Measurements from ENCODE around the gene BPHL. TPM values are rescaled to one million over a fixed set of nuclear protein-coding genes. Genes with fewer than 3 reads are reported as not detected.
"Not testable (repeated sequence)": the region's sequence is repeated elsewhere in the genome, so short reads cannot be mapped to it uniquely, and the experiment has no call there.

Gene BPHL
- total and polyA plus RNA-seq, 7 donors, result 6.7 to 22.8 (median 9.0) TPM

- Histone ChIP-seq H3K9me3 (no peaks in the 10 kb centered on the region), H3K4me1 (peaks cover 4% of the 10 kb centered on the region), H3K36me3 (ENCODE audit: insufficient read depth in 1 of 2, low read depth in 1 of 2) (no peaks in the 10 kb centered on the region), H3K27ac (peak overlapping the region; percentile 90), H3K27me3 (ENCODE audit: insufficient read depth in 3 of 3, low read length in 2 of 3) (no peaks in the 10 kb centered on the region), H3K4me3 (peak overlapping the region; percentile 87)
- ATAC-seq, result peak in 2 of 4 donors; percentile 9 to 19
- WGBS, 3 donors, result 13 to 30% (median 15%) methylated on average over 13 of the region's 13 CpGs
- intact Hi-C loops (cut with DNase I), result loop anchor here in 1 of 2 donors (5.0 kb wide), 1 partner anchor 36 kb away; no protein-coding TSS in a partner anchor
- no peak for TF ChIP-seq CTCF (IDR thresholded peaks at IDR 0.05)
- DNase-seq, result peak; percentile 45 to 72
These were observed 44.7 kb downstream of the BPHL start for GRCh38 chr6:3163248-3163594.

GRCh38 chr6:3164388-3164787 lies 45.9 kb downstream of the BPHL start:
- Histone ChIP-seq H3K9me3 (no peaks in the 10 kb centered on the region), H3K27me3 (ENCODE audit: insufficient read depth in 3 of 3, low read length in 2 of 3) (no peaks in the 10 kb centered on the region), H3K36me3 (ENCODE audit: insufficient read depth in 1 of 2, low read depth in 1 of 2) (no peaks in the 10 kb centered on the region), H3K27ac (no peak overlapping the region), H3K4me3 (no peak overlapping the region), H3K4me1 (peaks cover 4% of the 10 kb centered on the region)
- no peak for TF ChIP-seq CTCF (IDR thresholded peaks at IDR 0.05)
- ATAC-seq (no peak), DNase-seq (no peak)
- intact Hi-C loops (cut with DNase I), result loop anchor here in 1 of 2 donors (5.0 kb wide), 1 partner anchor 37 kb away; no protein-coding TSS in a partner anchor
- WGBS, 3 donors, result 87 to 96% (median 94%) methylated on average over 6 of the region's 6 CpGs

GRCh38 chr6:3165631-3166534 lies 47.4 kb downstream of the BPHL start:
- Histone ChIP-seq H3K36me3 (ENCODE audit: insufficient read depth in 1 of 2, low read depth in 1 of 2) (no peaks in the 10 kb centered on the region), H3K27ac (peak overlapping the region; percentile 53), H3K9me3 (no peaks in the 10 kb centered on the region), H3K4me1 (peaks cover 4% of the 10 kb centered on the region), H3K4me3 (no peak overlapping the region), H3K27me3 (ENCODE audit: insufficient read depth in 3 of 3, low read length in 2 of 3) (no peaks in the 10 kb centered on the region)
- intact Hi-C loops (cut with DNase I), result loop anchor here in 1 of 2 donors (5.0 kb wide), 1 partner anchor 81 kb away; no protein-coding TSS in a partner anchor
- no peak for ATAC-seq
- TF ChIP-seq CTCF (IDR thresholded peaks at IDR 0.05), result no peak
- DNase-seq, result no peak
- WGBS, 3 donors, result 61 to 70% (median 62%) methylated on average over 7 of the region's 7 CpGs

GRCh38 chr6:3166535-3167225 lies 48.2 kb downstream of the BPHL start:
- H3K4me3 ChIP-seq; H3K36me3 ChIP-seq (ENCODE audit: insufficient read depth in 1 of 2, low read depth in 1 of 2); H3K4me1 ChIP-seq; H3K27me3 ChIP-seq (ENCODE audit: insufficient read depth in 3 of 3, low read length in 2 of 3); DNase-seq; ATAC-seq; H3K9me3 ChIP-seq; H3K27ac ChIP-seq: not testable (repeated sequence)
- intact Hi-C loops (cut with DNase I), result loop anchor here in 1 of 2 donors (5.0 kb wide), 1 partner anchor 81 kb away; no protein-coding TSS in a partner anchor
- WGBS, 3 donors, result 89 to 94% (median 93%) methylated on average over 10 of the region's 10 CpGs

GRCh38 chr6:3168046-3168445 lies 49.5 kb downstream of the BPHL start:
- not testable (repeated sequence) for H3K36me3 ChIP-seq (ENCODE audit: insufficient read depth in 1 of 2, low read depth in 1 of 2); H3K4me1 ChIP-seq; H3K27ac ChIP-seq; H3K27me3 ChIP-seq (ENCODE audit: insufficient read depth in 3 of 3, low read length in 2 of 3); H3K9me3 ChIP-seq; DNase-seq; ATAC-seq; H3K4me3 ChIP-seq
- intact Hi-C loops (cut with DNase I), result loop anchor here in 1 of 2 donors (5.0 kb wide), 1 partner anchor 79 kb away; no protein-coding TSS in a partner anchor
- WGBS, 3 donors, result 89 to 92% (median 92%) methylated on average over 10 of the region's 10 CpGs

- H3K27ac ChIP-seq; H3K27me3 ChIP-seq (ENCODE audit: insufficient read depth in 3 of 3, low read length in 2 of 3); DNase-seq; H3K4me1 ChIP-seq; H3K9me3 ChIP-seq; intact Hi-C loops (cut with DNase I); H3K4me3 ChIP-seq; ATAC-seq; H3K36me3 ChIP-seq (ENCODE audit: insufficient read depth in 1 of 2, low read depth in 1 of 2): not testable (repeated sequence)
- 90 to 93% (median 91%) methylated on average over 17 to 24 of the region's 24 CpGs for WGBS, 3 donors
These were observed 52.2 kb downstream of the BPHL start for GRCh38 chr6:3170676-3171075.

- H3K4me3 ChIP-seq; ATAC-seq; DNase-seq; H3K4me1 ChIP-seq; H3K36me3 ChIP-seq (ENCODE audit: insufficient read depth in 1 of 2, low read depth in 1 of 2); H3K9me3 ChIP-seq; H3K27ac ChIP-seq; intact Hi-C loops (cut with DNase I); H3K27me3 ChIP-seq (ENCODE audit: insufficient read depth in 3 of 3, low read length in 2 of 3): not testable (repeated sequence)
- WGBS, 3 donors, result 89 to 91% (median 90%) methylated on average over 17 of the region's 17 CpGs
These were observed 53.0 kb downstream of the BPHL start for GRCh38 chr6:3171313-3172175.

Measured in psoas muscle (tissue), 8 donors.